ENCODE results near the gene FAM131C.

The FAM131C gene

GRCh38 chr1:16076031-16076864, 2.8 kb upstream of the FAM131C start:
- H3K27ac ChIP-seq (ENCODE audit: low read depth, low read length): peak overlapping the region; percentile 84
- H3K36me3 ChIP-seq (ENCODE audit: insufficient read depth, low read length): no peaks in the 10 kb centered on the region
- H3K27me3 ChIP-seq (ENCODE audit: insufficient read depth, low read length): no peaks in the 10 kb centered on the region
- H3K79me2 ChIP-seq (ENCODE audit: control insufficient read depth, insufficient read depth, low read length, unreplicated experiment): no peaks in the 10 kb centered on the region
- no peak overlapping the region for H3K4me3 ChIP-seq (ENCODE audit: low read depth, low read length)
- peaks cover 31% of the 10 kb centered on the region for H3K4me1 ChIP-seq (ENCODE audit: control insufficient read depth, insufficient read depth, low read length, unreplicated experiment)
- H2AFZ ChIP-seq (ENCODE audit: low read length, unreplicated experiment): no peak overlapping the region

GRCh38 chr1:16075337-16076030, 2.0 kb upstream of the FAM131C start:
- no peak overlapping the region for H2AFZ ChIP-seq (ENCODE audit: low read length, unreplicated experiment)
- no peaks in the 10 kb centered on the region for H3K36me3 ChIP-seq (ENCODE audit: insufficient read depth, low read length)
- no peak overlapping the region for H3K4me3 ChIP-seq (ENCODE audit: low read depth, low read length)
- peak overlapping the region; percentile 84 for H3K27ac ChIP-seq (ENCODE audit: low read depth, low read length)
- no peaks in the 10 kb centered on the region for H3K27me3 ChIP-seq (ENCODE audit: insufficient read depth, low read length)
- peaks cover 31% of the 10 kb centered on the region for H3K4me1 ChIP-seq (ENCODE audit: control insufficient read depth, insufficient read depth, low read length, unreplicated experiment)
- no peaks in the 10 kb centered on the region for H3K79me2 ChIP-seq (ENCODE audit: control insufficient read depth, insufficient read depth, low read length, unreplicated experiment)

GRCh38 chr1:16074217-16074616, 766 bp upstream of the FAM131C start:
- H3K27me3 ChIP-seq (ENCODE audit: insufficient read depth, low read length): no peaks in the 10 kb centered on the region

GRCh38 chr1:16072616-16073484, 601 bp downstream of the FAM131C start:
- Histone ChIP-seq H3K4me3 (ENCODE audit: low read depth, low read length) (peak overlapping the region; percentile 70), H2AFZ (ENCODE audit: low read length, unreplicated experiment) (peak overlapping the region; percentile 73), H3K27ac (ENCODE audit: low read depth, low read length) (no peak overlapping the region), H3K36me3 (ENCODE audit: insufficient read depth, low read length) (no peaks in the 10 kb centered on the region), H3K79me2 (ENCODE audit: control insufficient read depth, insufficient read depth, low read length, unreplicated experiment) (no peaks in the 10 kb centered on the region), H3K4me1 (ENCODE audit: control insufficient read depth, insufficient read depth, low read length, unreplicated experiment) (peaks cover 27% of the 10 kb centered on the region), H3K27me3 (ENCODE audit: insufficient read depth, low read length) (no peaks in the 10 kb centered on the region)

More at GRCh38 chr1:16074217-16074616, 766 bp upstream of the FAM131C start:
- Histone ChIP-seq H3K27ac (ENCODE audit: low read depth, low read length) (no peak overlapping the region), H2AFZ (ENCODE audit: low read length, unreplicated experiment) (no peak overlapping the region), H3K4me3 (ENCODE audit: low read depth, low read length) (no peak overlapping the region), H3K36me3 (ENCODE audit: insufficient read depth, low read length) (no peaks in the 10 kb centered on the region), H3K79me2 (ENCODE audit: control insufficient read depth, insufficient read depth, low read length, unreplicated experiment) (no peaks in the 10 kb centered on the region), H3K4me1 (ENCODE audit: control insufficient read depth, insufficient read depth, low read length, unreplicated experiment) (peaks cover 30% of the 10 kb centered on the region)

- Histone ChIP-seq H3K79me2 (ENCODE audit: control insufficient read depth, insufficient read depth, low read length, unreplicated experiment) (no peaks in the 10 kb centered on the region), H2AFZ (ENCODE audit: low read length, unreplicated experiment) (no peak overlapping the region), H3K4me3 (ENCODE audit: low read depth, low read length) (no peak overlapping the region), H3K27me3 (ENCODE audit: insufficient read depth, low read length) (no peaks in the 10 kb centered on the region), H3K36me3 (ENCODE audit: insufficient read depth, low read length) (no peaks in the 10 kb centered on the region), H3K27ac (ENCODE audit: low read depth, low read length) (no peak overlapping the region), H3K4me1 (ENCODE audit: control insufficient read depth, insufficient read depth, low read length, unreplicated experiment) (peaks cover 25% of the 10 kb centered on the region)
Observed at GRCh38 chr1:16072095-16072494, 1.4 kb downstream of the FAM131C start.

- H3K36me3 ChIP-seq (ENCODE audit: insufficient read depth, low read length): no peaks in the 10 kb centered on the region
- H3K4me3 ChIP-seq (ENCODE audit: low read depth, low read length): no peak overlapping the region
- H3K27me3 ChIP-seq (ENCODE audit: insufficient read depth, low read length): no peaks in the 10 kb centered on the region
- no peaks in the 10 kb centered on the region for H3K79me2 ChIP-seq (ENCODE audit: control insufficient read depth, insufficient read depth, low read length, unreplicated experiment)
- H3K4me1 ChIP-seq (ENCODE audit: control insufficient read depth, insufficient read depth, low read length, unreplicated experiment): peaks cover 20% of the 10 kb centered on the region
- no peak overlapping the region for H2AFZ ChIP-seq (ENCODE audit: low read length, unreplicated experiment)
- no peak overlapping the region for H3K27ac ChIP-seq (ENCODE audit: low read depth, low read length)
Observed at GRCh38 chr1:16071614-16072013, 1.8 kb downstream of the FAM131C start.

- no peak overlapping the region for H3K27ac ChIP-seq (ENCODE audit: low read depth, low read length)
- no peak overlapping the region for H3K4me3 ChIP-seq (ENCODE audit: low read depth, low read length)
- H3K36me3 ChIP-seq (ENCODE audit: insufficient read depth, low read length): no peaks in the 10 kb centered on the region
- no peaks in the 10 kb centered on the region for H3K27me3 ChIP-seq (ENCODE audit: insufficient read depth, low read length)
- H3K4me1 ChIP-seq (ENCODE audit: control insufficient read depth, insufficient read depth, low read length, unreplicated experiment): peaks cover 13% of the 10 kb centered on the region
- no peak overlapping the region for H2AFZ ChIP-seq (ENCODE audit: low read length, unreplicated experiment)
- H3K79me2 ChIP-seq (ENCODE audit: control insufficient read depth, insufficient read depth, low read length, unreplicated experiment): no peaks in the 10 kb centered on the region
Observed at GRCh38 chr1:16070640-16071355, 2.7 kb downstream of the FAM131C start.

- H3K27ac ChIP-seq (ENCODE audit: low read depth, low read length): no peak overlapping the region
- H3K4me3 ChIP-seq (ENCODE audit: low read depth, low read length): no peak overlapping the region
Observed at GRCh38 chr1:16068356-16069270, 4.8 kb downstream of the FAM131C start.

GRCh38 chr1:16067933-16068332, 5.5 kb downstream of the FAM131C start:
- H3K27me3 ChIP-seq (ENCODE audit: insufficient read depth, low read length): no peaks in the 10 kb centered on the region; the same call in 1 of the 2 replicates
- H2AFZ ChIP-seq (ENCODE audit: low read length, unreplicated experiment): no peak overlapping the region
- H3K4me1 ChIP-seq (ENCODE audit: control insufficient read depth, insufficient read depth, low read length, unreplicated experiment): no peaks in the 10 kb centered on the region
- H3K27ac ChIP-seq (ENCODE audit: low read depth, low read length): no peak overlapping the region
- no peaks in the 10 kb centered on the region for H3K79me2 ChIP-seq (ENCODE audit: control insufficient read depth, insufficient read depth, low read length, unreplicated experiment)
- no peak overlapping the region for H3K4me3 ChIP-seq (ENCODE audit: low read depth, low read length)
- H3K36me3 ChIP-seq (ENCODE audit: insufficient read depth, low read length): no peaks in the 10 kb centered on the region

More at GRCh38 chr1:16068356-16069270, 4.8 kb downstream of the FAM131C start:
- H2AFZ ChIP-seq (ENCODE audit: low read length, unreplicated experiment): no peak overlapping the region
- no peaks in the 10 kb centered on the region for H3K36me3 ChIP-seq (ENCODE audit: insufficient read depth, low read length)
- no peaks in the 10 kb centered on the region for H3K4me1 ChIP-seq (ENCODE audit: control insufficient read depth, insufficient read depth, low read length, unreplicated experiment)
- H3K27me3 ChIP-seq (ENCODE audit: insufficient read depth, low read length): no peaks in the 10 kb centered on the region; the same call in 1 of the 2 replicates
- H3K79me2 ChIP-seq (ENCODE audit: control insufficient read depth, insufficient read depth, low read length, unreplicated experiment): no peaks in the 10 kb centered on the region

Data from ACC112 (cell line).